Measurements from ENCODE around the gene MRPL28.
"Not testable (repeated sequence)": the region's sequence is repeated elsewhere in the genome, so short reads cannot be mapped to it uniquely, and the experiment has no call there.

The MRPL28 gene

GRCh38 chr16:337437-337836 is 32.9 kb downstream of the MRPL28 start:
- DNase-seq, result no peak

GRCh38 chr16:336269-336668 is 34.1 kb downstream of the MRPL28 start:
- DNase-seq, result no peak

DNA sequence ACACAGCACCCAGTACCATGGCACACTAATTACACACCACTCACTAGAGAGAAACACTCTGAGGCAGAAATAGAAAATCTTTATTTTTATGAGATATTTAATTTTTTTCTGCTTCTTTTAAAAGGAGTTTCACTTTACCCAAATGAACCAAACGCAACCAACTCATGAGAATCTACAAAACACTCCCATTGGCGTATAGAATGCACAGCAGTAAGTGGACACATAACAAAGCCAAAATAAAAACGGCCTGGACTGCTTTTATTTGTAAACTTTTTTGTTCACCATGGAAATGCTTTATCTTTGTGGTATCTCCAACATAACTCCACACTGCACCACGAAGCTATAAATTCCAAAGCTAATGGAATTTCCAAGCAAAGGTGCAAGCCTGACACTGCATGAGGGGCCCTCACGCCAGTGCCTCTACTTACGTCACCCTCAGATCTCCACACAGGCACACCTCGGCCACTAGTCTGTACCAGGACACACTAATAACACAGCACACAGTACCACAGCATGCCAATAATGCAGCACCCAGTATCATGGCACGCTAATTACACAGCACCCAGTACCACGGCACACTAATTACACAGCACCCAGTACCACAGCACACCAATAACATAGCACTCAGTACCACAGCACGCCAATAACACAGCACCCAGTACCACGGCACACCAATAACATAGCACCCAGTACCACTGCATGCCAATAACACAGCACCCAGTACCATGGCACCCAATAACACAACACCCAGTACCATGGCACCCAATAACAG is 35.3 kb downstream of the MRPL28 start:
- not testable (repeated sequence) for DNase-seq

DNA sequence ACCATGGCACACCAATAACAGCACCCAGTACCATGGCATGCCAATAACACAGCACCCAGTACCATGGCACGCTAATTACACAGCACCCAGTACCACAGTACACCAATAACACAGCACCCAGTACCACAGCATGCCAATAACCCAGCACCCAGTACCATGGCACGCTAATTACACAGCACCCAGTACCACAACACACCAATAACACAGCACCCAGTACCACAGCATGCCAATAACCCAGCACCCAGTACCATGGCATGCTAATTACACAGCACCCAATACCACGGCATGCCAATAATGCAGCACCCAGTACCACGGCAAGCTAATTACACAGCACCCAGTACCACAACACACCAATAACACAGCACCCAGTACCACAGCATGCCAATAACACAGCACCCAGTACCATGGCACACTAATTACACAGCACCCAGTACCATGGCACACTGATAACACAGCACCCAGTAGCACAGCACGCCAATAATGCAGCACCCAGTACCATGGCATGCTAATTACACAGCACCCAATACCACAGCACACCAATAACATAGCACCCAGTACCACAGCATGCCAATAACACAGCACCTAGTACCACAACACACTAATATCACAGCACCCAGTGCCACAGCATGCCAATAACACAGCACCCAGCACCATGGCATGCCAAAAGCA is 36.0 kb downstream of the MRPL28 start:
- DNase-seq, result not testable (repeated sequence)

DNA sequence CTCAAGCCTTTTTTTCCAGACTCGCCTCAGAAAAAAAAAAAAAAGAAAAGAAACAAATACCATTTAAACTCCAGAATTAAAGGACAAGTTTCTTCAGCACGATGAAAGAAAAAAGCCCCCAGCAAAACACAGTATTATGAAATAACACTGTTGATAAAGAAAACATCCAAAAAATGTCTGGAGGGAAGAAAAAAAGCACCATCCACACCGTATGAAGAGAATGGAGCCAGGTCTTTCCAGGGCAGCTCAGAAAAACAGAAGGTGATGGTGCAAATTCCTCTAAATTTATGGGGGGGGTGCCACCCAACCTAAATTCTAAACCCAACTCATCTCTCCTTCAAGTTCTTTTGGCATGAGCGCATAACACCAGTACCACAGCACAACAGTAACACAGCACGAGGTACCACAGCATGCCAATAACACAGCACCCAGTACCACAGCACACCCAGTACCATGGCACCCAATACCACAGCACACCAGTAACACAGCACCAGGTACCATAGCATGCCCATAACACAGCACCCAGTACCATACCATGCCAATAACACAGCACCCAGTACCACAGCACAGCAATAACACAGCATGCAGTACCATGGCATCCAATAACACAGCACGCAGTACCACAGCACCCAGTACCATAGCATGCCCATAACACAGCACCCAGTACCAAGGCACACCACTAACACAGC is 36.8 kb downstream of the MRPL28 start:
- DNase-seq, result no peak

- not testable (repeated sequence) for DNase-seq
Measured at GRCh38 chr16:331181-331814, 39.0 kb downstream of the MRPL28 start.

GRCh38 chr16:330741-331140 is 39.6 kb downstream of the MRPL28 start:
- DNase-seq, result no peak

DNA sequence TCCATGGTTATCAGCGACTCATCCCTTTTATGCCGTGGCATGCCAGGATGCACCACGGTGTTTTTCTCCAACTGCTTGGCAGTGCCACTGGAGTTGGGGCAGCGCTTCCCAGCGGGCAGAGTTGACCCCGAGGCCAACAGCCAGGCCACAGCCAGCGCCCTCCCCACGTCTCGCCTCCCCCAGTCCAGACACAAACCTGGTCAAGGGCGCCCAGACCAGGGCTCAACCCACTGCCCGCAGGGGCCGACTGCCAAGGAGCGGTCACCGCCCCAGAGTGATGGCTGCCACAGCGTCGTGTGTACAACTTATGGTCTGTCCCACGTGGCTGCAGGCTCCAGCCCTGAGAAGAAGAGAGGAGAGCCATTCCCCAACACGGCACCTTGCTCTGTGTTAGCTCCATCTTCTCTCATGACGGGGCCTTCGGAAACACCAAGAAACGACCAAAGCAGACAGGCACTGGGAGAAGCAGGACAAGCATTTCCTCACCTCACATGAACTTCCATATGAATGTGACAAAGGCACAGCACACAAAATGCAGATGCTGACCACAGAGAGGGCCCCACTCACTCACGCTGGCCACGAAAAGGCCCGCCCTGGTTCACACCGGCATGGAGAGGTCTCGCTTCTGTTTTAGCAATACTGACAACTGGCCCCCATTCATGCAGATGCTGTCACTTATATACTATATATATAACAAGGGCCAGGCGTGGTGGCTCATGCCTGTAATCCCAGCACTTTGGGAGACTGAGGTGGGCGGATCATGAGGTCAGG is 44.8 kb downstream of the MRPL28 start:
- no peak for DNase-seq

DNA sequence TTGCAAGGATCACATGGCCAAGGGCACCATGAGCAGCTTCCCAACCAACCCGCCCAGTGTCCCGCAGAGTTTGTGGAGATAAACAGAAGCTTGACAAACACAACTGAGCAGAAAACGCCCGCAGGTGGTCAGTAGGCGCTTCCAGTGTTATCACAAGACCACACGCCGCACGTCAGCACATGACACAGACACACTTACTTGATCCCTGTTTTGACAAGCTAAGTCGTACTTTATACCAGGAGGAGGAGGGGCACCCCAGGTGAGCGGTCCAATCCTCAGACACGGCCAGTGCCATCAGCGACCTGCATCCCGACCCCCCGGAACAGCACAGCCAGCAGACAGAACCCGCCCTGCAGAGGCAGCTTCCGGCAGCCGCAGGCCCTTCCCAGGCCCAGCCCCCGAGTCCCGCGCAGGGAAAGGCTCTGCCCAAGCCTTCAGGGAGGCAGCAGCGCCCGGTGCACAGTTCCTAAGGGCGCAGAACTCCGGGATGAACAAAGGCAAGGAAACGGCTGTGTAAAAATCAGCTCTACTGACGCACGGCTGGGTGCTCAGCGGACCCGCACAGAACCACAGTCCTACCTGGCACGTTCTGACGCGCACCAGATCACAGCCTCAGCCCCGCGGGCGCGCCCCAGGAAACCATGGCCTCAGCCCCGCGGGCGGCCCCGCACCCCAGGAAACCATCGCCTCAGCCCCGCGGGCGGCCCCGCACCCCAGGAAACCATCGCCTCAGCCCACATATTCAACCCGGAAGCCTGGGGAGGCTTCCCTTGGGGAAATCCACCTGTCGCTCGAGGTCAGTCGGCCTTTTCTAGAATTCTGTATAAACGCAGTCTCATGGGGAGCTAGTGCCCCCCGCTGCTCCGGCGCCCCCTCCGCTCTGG is 45.6 kb downstream of the MRPL28 start:
- DNase-seq, result no peak

GRCh38 chr16:324201-324450 is 46.2 kb downstream of the MRPL28 start:
- no peak for DNase-seq

DNA sequence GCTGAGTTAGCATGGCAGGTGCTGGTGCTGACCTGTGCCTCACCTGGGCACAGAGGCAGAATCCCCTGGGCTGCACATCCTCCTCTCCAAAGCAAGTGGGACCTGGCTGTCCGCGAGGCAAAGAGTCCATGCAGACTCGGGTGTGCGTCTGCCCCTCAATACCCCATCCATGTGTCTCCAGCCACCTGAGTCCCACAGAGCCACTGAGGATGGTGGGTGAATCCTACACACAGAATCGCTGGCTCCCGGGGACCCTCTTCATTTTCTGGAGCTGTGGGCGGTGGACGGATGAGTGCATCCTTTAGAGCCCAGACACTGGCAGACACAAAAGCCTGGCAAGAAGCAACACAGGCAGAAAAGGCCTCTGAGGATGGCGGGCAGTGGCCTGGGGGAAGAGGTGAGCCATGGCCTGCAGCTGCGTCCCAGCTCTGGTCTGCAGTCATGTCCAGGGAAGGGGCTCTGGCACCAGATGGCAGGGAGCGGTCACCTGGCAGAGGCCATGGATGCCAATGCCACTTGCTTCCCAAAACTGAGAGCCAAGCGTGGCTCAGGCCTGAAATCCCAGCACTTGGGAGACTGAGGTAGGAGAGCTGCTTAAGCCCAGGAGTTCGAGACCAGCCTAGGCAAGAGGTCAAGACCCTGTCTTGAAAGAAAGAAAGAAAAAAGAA is 47.7 kb downstream of the MRPL28 start:
- no peak for DNase-seq

GRCh38 chr16:321532-321931 is 48.8 kb downstream of the MRPL28 start:
- DNase-seq, result no peak

GRCh38 chr16:320206-320605 is 50.1 kb downstream of the MRPL28 start:
- DNase-seq, result no peak

GRCh38 chr16:318628-319027 is 51.7 kb downstream of the MRPL28 start:
- DNase-seq, result no peak

GRCh38 chr16:317583-317982 is 52.8 kb downstream of the MRPL28 start:
- no peak for DNase-seq
